ENCODE measurements around the gene NTRK1. TPM values are rescaled to one million over a fixed set of nuclear protein-coding genes. Genes with fewer than 3 reads are reported as not detected.

Gene NTRK1
- total and polyA plus RNA-seq, 2 of the 4 experiments (the other 2 are of a cell fraction) = not detected

DNA sequence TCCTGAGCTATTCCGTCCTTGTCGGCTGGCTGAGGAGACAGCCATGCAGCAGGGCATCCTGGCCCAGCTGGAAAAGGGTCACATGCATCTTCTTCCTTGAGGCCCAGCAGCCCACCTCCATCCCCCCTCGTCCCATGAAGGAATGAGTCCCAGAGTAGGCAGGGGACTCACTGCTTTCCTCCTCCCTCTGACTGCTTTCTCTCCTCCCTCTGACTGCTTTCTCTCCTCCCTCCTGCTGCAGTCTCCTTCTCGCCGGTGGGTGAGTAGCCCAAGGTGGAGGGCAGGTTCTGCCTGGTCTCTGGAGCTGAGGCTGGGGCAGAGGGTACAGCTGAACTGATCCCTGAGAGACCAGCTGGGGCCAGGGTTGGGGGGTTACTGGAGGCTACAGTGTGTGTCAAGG, 13.5 kb downstream of the NTRK1 start:
- no peak for ATAC-seq (ENCODE audit: low read depth)

More for the DNA sequence above, 13.5 kb downstream of the NTRK1 start:
- Histone ChIP-seq H3K79me1 (ENCODE audit: low read depth in 1 of 2, low read length in 2 of 2) (no peaks in the 10 kb centered on the region), H4K91ac (ENCODE audit: insufficient read depth, low read depth, low read length) (no peak overlapping the region), H3K18ac (ENCODE audit: low read depth, low read length) (no peak overlapping the region), H3K9me1 (ENCODE audit: insufficient read depth, low read length) (peaks cover 3% of the 10 kb centered on the region; the same call in 1 of the 2 replicates), H4K20me1 (ENCODE audit: insufficient read depth, low read length) (peaks cover 6% of the 10 kb centered on the region; the same call in 1 of the 2 replicates), H3K4ac (ENCODE audit: low read depth, low read length) (no peak overlapping the region), H2BK20ac (ENCODE audit: low read depth, low read length) (no peak overlapping the region), H2BK5ac (ENCODE audit: low read depth, low read length, poor library complexity, severe bottlenecking) (no peak overlapping the region), H3K4me2 (ENCODE audit: low read depth, low read length) (no peak overlapping the region), H3K27ac (ENCODE audit: insufficient read depth, low read length) (no peak overlapping the region), H3K4me3 (ENCODE audit: insufficient read depth, low read depth, low read length) (no peak overlapping the region), H2AK9ac (replicated peaks; ENCODE audit: low read depth, low read length, poor library complexity) (no peak overlapping the region), H3K9ac (ENCODE audit: low read depth, low read length) (no peak overlapping the region), H2AK5ac (ENCODE audit: low read depth, low read length) (no peak overlapping the region), H3K36me3 (ENCODE audit: control insufficient read depth, insufficient read depth, low read length) (no peaks in the 10 kb centered on the region), H4K8ac (ENCODE audit: low read depth in 2 of 2, low read length in 2 of 2) (no peak overlapping the region), H2BK15ac (ENCODE audit: low read depth, low read length) (no peak overlapping the region), H4K5ac (ENCODE audit: low read depth, low read length) (no peak overlapping the region), H3K56ac (ENCODE audit: extremely low read depth, insufficient read depth, low read length) (no peak overlapping the region), H2AFZ (replicated peaks; ENCODE audit: low read length, poor library complexity) (no peak overlapping the region), H3K9me3 (ENCODE audit: control insufficient read depth, insufficient read depth, low read length) (no peaks in the 10 kb centered on the region), H3K14ac (replicated peaks; ENCODE audit: low read depth, low read length) (no peak overlapping the region), H3K27me3 (ENCODE audit: control insufficient read depth, insufficient read depth, low read length) (peaks cover 49% of the 10 kb centered on the region), H3K4me1 (ENCODE audit: control insufficient read depth, insufficient read depth, low read length) (peaks cover 6% of the 10 kb centered on the region), H2BK120ac (ENCODE audit: low read depth, low read length) (no peak overlapping the region), H3K23ac (ENCODE audit: low read depth, low read length) (no peak overlapping the region)
- ChIA-PET CTCF (interaction anchor here (1.9 kb wide), 1 partner anchor 13 kb away, joined by 5 read pairs; the partner anchor contains the start of gene NTRK1), POLR2A (ENCODE audit: unreplicated experiment) (no interaction called here)
- intact Hi-C loops (cut with micrococcal nuclease) (no loop called here), in situ Hi-C loops (cut with MboI; ENCODE audit: low sequenced_read_pairs) (no loop called here), dilution Hi-C loops (cut with HindIII; ENCODE audit: low sequenced_read_pairs, unreplicated experiment) (no loop called here)
- DNase-seq = no peak
- TF ChIP-seq RAD21 (IDR thresholded peaks at IDR 0.05; ENCODE audit: low read length) (no peak), SMC3 (IDR thresholded peaks at IDR 0.05; ENCODE audit: low read depth, low read length) (no peak), NFE2L2 (IDR thresholded peaks at IDR 0.05; ENCODE audit: low read depth, low read length) (no peak), MXI1 (IDR thresholded peaks at IDR 0.05; ENCODE audit: borderline replicate concordance, low read depth, low read length) (no peak), FOS (IDR thresholded peaks at IDR 0.05; ENCODE audit: low read depth, low read length) (no peak), BHLHE40 (IDR thresholded peaks at IDR 0.05; ENCODE audit: low read depth, low read length) (no peak), MAFK (IDR thresholded peaks at IDR 0.05; ENCODE audit: low read depth, low read length) (no peak), RCOR1 (IDR thresholded peaks at IDR 0.05; ENCODE audit: insufficient replicate concordance, low read length) (no peak), POLR2A (IDR thresholded peaks at IDR 0.05; ENCODE audit: low read depth, low read length) (no peak), MAZ (IDR thresholded peaks at IDR 0.05; ENCODE audit: borderline replicate concordance, low read depth, low read length) (no peak), CHD1 (IDR thresholded peaks at IDR 0.05; ENCODE audit: low read depth, low read length) (no peak)
- TF ChIP-seq, protein P1, sequence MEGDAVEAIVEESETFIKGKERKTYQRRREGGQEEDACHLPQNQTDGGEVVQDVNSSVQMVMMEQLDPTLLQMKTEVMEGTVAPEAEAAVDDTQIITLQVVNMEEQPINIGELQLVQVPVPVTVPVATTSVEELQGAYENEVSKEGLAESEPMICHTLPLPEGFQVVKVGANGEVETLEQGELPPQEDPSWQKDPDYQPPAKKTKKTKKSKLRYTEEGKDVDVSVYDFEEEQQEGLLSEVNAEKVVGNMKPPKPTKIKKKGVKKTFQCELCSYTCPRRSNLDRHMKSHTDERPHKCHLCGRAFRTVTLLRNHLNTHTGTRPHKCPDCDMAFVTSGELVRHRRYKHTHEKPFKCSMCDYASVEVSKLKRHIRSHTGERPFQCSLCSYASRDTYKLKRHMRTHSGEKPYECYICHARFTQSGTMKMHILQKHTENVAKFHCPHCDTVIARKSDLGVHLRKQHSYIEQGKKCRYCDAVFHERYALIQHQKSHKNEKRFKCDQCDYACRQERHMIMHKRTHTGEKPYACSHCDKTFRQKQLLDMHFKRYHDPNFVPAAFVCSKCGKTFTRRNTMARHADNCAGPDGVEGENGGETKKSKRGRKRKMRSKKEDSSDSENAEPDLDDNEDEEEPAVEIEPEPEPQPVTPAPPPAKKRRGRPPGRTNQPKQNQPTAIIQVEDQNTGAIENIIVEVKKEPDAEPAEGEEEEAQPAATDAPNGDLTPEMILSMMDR (conservative IDR thresholded peaks at IDR 0.05; ENCODE audit: low read depth, low read length) = no peak
- TF ChIP-seq, protein P2, sequence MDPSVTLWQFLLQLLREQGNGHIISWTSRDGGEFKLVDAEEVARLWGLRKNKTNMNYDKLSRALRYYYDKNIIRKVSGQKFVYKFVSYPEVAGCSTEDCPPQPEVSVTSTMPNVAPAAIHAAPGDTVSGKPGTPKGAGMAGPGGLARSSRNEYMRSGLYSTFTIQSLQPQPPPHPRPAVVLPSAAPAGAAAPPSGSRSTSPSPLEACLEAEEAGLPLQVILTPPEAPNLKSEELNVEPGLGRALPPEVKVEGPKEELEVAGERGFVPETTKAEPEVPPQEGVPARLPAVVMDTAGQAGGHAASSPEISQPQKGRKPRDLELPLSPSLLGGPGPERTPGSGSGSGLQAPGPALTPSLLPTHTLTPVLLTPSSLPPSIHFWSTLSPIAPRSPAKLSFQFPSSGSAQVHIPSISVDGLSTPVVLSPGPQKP (IDR thresholded peaks at IDR 0.05; ENCODE audit: borderline replicate concordance, low read depth, low read length) = no peak
- 83% methylated on average over 2 of the region's 5 CpGs; no CpG with 5 or more reads in 1 of the 2 experiments for WGBS, 2 experiments (ENCODE audit: extremely low coverage in 2 of 2, insufficient read length in 1 of 2)
- no TSS peak for BruUV-seq (replicated peaks)
